Activated CD4-positive, alpha-beta memory T cell treated with anti-CD3 and anti-CD28 coated beads, Interleukin-2, amount 10 ng/mL, durations not matched to agents 7 days and 5 days (primary cell): ENCODE measurements around the gene ADGRL2. TPM values are rescaled to one million over a fixed set of nuclear protein-coding genes. Genes with fewer than 3 reads are reported as not detected.

Source experiments
- CTCF ChIA-PET: fragments of 350-600 bp; sonication (Branson Sonifier 250); formaldehyde crosslinking; loops from one replicate; lab custom pipeline; 2021; ENCODE audit warnings: antibody characterized with exemption, inconsistent platforms; lab: Charles Lee
- POLR2A ChIA-PET: fragments of 350-600 bp; sonication (Branson Sonifier 250); formaldehyde crosslinking; loops from one replicate; lab custom pipeline; 2021; ENCODE audit warnings: antibody characterized with exemption; lab: Charles Lee
- DNase-seq: peaks from one replicate; pipeline ENCODE4 v3.0.0-alpha.2; 2020
- H3K27ac Mint-ChIP-seq: one replicate; pipeline ENCODE4 v1.8.0; 2021; ENCODE audit warnings: mild to moderate bottlenecking, mixed read lengths
- H3K27me3 Mint-ChIP-seq: one replicate; pipeline ENCODE4 v1.8.0; 2021; ENCODE audit warnings: mixed read lengths
- H3K36me3 Mint-ChIP-seq: one replicate; pipeline ENCODE4 v1.8.0; 2021; ENCODE audit warnings: low read depth, mixed read lengths
- H3K4me1 Mint-ChIP-seq: one replicate; pipeline ENCODE4 v1.8.0; 2021; ENCODE audit warnings: mixed read lengths
- H3K4me3 Mint-ChIP-seq: one replicate; pipeline ENCODE4 v1.8.0; 2021; ENCODE audit warnings: mild to moderate bottlenecking, mixed read lengths
- H3K9me3 Mint-ChIP-seq: one replicate; pipeline ENCODE4 v1.8.0; 2021; ENCODE audit warnings: mixed read lengths
- total RNA-seq, 2 experiments: library from RNA; stranded (reverse); gene quantifications; one replicate each; pipeline ENCODE4 v1.2.3, GENCODE V29; 2021

Gene ADGRL2
- total RNA-seq, 2 experiments from 2014 or later = not detected

GRCh38 chr1:81954534-81955020, 153.8 kb downstream of the ADGRL2 start:
- no peak for DNase-seq
- Mint-ChIP-seq H3K9me3 (peaks cover 3% of the 10 kb centered on the region), H3K4me1 (no peaks in the 10 kb centered on the region), H3K27me3 (no peaks in the 10 kb centered on the region), H3K4me3 (no peak overlapping the region), H3K36me3 (no peaks in the 10 kb centered on the region), H3K27ac (no peak overlapping the region)
- POLR2A ChIA-PET = no interaction called here
- CTCF ChIA-PET = no interaction called here

GRCh38 chr1:81967951-81968350, 167.2 kb downstream of the ADGRL2 start:
- Mint-ChIP-seq H3K36me3 (no peaks in the 10 kb centered on the region), H3K4me1 (no peaks in the 10 kb centered on the region), H3K9me3 (no peaks in the 10 kb centered on the region), H3K27ac (no peak overlapping the region), H3K27me3 (no peaks in the 10 kb centered on the region), H3K4me3 (no peak overlapping the region)
- no peak for DNase-seq
- POLR2A ChIA-PET = no interaction called here
- CTCF ChIA-PET = no interaction called here

DNA sequence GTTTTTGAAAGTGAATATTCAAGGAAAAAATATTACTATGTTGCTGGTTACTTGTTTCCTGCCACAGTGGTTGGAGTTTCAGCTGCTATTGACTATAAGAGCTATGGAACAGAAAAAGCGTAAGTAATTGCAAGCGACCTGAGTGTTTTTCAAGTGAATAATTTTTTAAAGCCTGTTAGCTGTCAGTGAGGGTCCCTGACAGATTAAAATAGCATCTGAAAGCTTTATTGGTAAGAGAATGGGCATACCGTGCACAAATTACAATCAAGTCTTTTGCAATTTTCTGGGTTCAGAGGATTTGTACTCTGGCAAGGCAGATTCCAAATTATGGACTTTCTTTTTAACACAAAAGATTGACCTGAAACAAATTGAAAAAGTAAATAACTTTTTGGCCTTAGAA, 169.7 kb downstream of the ADGRL2 start:
- CTCF ChIA-PET = no interaction called here
- H3K36me3 Mint-ChIP-seq = no peaks in the 10 kb centered on the region
- H3K27ac Mint-ChIP-seq = no peak overlapping the region
- H3K4me3 Mint-ChIP-seq = no peak overlapping the region
- no peak for DNase-seq
- H3K4me1 Mint-ChIP-seq = no peaks in the 10 kb centered on the region
- H3K9me3 Mint-ChIP-seq = no peaks in the 10 kb centered on the region
- POLR2A ChIA-PET = no interaction called here
- H3K27me3 Mint-ChIP-seq = no peaks in the 10 kb centered on the region

DNA sequence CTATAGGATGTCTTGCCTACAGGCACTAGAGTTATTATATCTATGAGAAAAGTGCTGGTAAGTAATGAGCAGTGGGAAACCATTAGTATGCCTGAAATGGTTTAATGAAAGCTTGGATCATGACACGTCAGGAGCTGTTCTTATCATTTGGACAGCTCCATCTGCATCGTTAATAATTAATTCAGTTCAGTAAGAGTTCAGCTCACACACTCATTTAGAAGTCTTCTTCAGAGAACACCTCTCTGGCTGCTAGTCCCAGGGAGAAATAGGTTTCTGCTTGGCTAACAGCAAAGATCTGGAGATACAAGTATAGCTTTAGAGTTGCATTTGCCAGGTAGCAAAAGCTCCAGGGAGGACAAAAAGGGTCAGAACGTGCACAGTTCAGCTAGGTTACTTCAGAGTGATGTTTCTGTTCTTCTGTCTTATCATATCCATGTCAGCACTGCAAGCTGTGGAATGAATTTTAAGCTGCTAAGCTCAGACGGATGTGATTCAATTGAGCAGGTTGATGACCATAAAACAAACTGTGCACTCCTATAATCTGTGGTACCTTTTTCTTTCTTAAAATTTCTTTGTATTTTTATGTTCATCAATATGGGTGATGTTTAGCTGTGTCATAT, 173.6 kb downstream of the ADGRL2 start:
- ChIA-PET POLR2A (no interaction called here), CTCF (no interaction called here)
- no peak for DNase-seq
- Mint-ChIP-seq H3K4me1 (no peaks in the 10 kb centered on the region), H3K27me3 (no peaks in the 10 kb centered on the region), H3K4me3 (no peak overlapping the region), H3K27ac (no peak overlapping the region), H3K9me3 (no peaks in the 10 kb centered on the region), H3K36me3 (no peaks in the 10 kb centered on the region)

DNA sequence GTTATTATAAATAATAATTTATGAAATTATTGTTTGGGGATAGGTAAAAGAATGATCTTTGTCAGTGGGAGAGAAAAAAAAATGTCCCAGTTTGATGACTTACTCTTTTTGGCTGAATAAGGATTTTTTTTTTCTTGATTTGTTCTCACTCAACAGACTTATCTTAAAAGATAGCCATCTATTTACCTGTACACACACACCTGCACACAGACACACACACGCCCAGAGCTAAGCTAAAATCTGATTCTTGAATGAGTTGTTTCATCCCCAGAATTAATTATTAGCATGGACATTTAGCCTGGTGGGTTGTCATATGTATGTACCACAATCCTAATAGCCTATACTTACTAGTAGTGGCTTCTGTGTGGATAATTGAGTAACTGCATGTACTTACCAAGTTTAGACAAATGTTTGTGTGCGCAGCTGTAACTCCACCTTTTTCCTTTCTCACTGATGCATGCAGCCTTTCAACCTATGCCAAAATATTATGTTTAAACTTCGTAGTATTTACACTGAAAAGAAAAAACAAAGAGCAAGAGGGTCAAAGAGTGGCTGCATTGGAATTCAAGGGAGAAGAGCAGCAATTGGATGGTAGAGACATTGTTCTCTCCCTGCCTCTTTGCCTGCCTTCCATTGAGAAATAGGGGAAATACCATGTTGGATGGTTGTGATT, 174.3 kb downstream of the ADGRL2 start:
- H3K27me3 Mint-ChIP-seq = no peaks in the 10 kb centered on the region
- no peaks in the 10 kb centered on the region for H3K4me1 Mint-ChIP-seq
- no peaks in the 10 kb centered on the region for H3K9me3 Mint-ChIP-seq
- no peaks in the 10 kb centered on the region for H3K36me3 Mint-ChIP-seq
- H3K27ac Mint-ChIP-seq = no peak overlapping the region
- DNase-seq = no peak
- POLR2A ChIA-PET = no interaction called here
- CTCF ChIA-PET = no interaction called here
- H3K4me3 Mint-ChIP-seq = no peak overlapping the region

GRCh38 chr1:81976539-81976938, 175.8 kb downstream of the ADGRL2 start:
- ChIA-PET POLR2A (no interaction called here), CTCF (no interaction called here)
- Mint-ChIP-seq H3K4me3 (no peak overlapping the region), H3K9me3 (no peaks in the 10 kb centered on the region), H3K4me1 (no peaks in the 10 kb centered on the region), H3K27me3 (no peaks in the 10 kb centered on the region), H3K27ac (no peak overlapping the region), H3K36me3 (no peaks in the 10 kb centered on the region)
- no peak for DNase-seq

DNA sequence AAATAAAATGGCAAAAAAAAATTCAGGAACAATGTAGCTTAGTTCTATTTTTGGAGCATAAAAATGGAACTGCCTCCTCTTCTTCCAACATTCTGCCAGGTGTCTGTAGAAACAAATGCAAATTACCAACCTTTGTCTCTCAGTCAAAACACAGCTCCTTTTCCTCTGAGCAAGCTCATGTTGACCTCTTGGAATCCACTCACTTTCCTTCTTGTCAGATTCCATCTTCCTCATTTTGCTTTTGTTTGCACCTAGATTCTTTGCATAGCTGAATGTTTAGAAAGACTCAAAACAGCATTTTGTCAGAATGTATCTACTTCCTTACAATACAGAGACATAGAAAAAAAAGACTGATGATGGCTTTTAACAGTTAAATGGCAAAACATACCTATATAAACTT, 178.2 kb downstream of the ADGRL2 start:
- no peaks in the 10 kb centered on the region for H3K27me3 Mint-ChIP-seq
- ChIA-PET POLR2A (no interaction called here), CTCF (no interaction called here)
- H3K36me3 Mint-ChIP-seq = no peaks in the 10 kb centered on the region
- H3K4me3 Mint-ChIP-seq = no peak overlapping the region
- no peak for DNase-seq
- H3K9me3 Mint-ChIP-seq = no peaks in the 10 kb centered on the region
- no peaks in the 10 kb centered on the region for H3K4me1 Mint-ChIP-seq
- H3K27ac Mint-ChIP-seq = no peak overlapping the region

DNA sequence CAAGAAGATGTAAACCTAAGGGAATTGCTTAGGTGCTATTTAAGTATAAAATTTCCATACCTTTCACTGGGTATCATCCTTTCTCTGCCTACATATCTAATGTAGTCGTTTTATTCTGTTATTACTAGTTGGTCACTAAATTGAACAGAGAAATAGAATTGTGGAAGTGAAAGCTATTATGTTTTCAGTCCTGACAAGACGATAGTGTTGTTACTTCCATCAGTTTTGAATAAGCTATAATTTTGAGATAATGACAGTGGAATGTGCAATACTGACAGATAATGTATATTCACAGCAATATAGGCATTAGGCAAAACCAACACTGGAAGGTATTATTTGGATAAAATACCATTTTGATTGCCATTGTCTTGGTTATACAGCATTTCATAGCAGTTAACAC, 181.8 kb downstream of the ADGRL2 start:
- POLR2A ChIA-PET = no interaction called here
- no peak overlapping the region for H3K4me3 Mint-ChIP-seq
- no peaks in the 10 kb centered on the region for H3K4me1 Mint-ChIP-seq
- no peaks in the 10 kb centered on the region for H3K9me3 Mint-ChIP-seq
- DNase-seq = no peak
- H3K36me3 Mint-ChIP-seq = no peaks in the 10 kb centered on the region
- H3K27me3 Mint-ChIP-seq = no peaks in the 10 kb centered on the region
- no peak overlapping the region for H3K27ac Mint-ChIP-seq
- CTCF ChIA-PET = no interaction called here

DNA sequence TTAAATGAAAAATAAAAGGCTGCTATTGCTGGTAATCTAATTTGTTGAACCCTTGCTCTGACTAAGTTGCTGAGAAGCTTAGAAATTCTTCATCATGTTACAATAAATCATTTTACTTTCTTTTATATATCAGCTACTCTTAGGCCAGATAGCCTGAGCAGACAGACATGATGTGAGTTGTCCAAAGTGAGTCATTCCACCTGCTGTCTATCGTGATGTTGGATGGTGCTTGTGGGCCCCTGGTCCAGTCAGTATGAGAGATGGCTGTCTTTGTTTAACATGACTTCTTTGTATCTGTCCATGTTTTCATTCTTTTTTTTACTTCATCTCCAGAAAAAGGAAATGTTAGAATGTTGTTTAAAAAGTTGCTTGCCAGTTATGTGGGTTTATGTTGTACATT, 188.8 kb downstream of the ADGRL2 start:
- H3K36me3 Mint-ChIP-seq = no peaks in the 10 kb centered on the region
- no peaks in the 10 kb centered on the region for H3K27me3 Mint-ChIP-seq
- ChIA-PET CTCF (no interaction called here), POLR2A (no interaction called here)
- DNase-seq = no peak
- H3K9me3 Mint-ChIP-seq = peaks cover 2% of the 10 kb centered on the region
- no peaks in the 10 kb centered on the region for H3K4me1 Mint-ChIP-seq
- no peak overlapping the region for H3K27ac Mint-ChIP-seq
- no peak overlapping the region for H3K4me3 Mint-ChIP-seq

DNA sequence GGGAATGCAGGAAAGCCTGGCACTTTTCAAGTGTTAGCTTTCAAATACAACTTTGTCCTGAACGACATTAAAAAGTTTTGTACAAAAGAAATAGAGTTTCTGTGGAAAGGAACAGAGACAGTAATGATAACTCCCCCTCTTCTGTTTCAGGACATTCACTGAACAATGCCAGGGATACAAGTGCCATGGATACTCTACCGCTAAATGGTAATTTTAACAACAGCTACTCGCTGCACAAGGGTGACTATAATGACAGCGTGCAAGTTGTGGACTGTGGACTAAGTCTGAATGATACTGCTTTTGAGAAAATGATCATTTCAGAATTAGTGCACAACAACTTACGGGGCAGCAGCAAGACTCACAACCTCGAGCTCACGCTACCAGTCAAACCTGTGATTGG, 189.5 kb downstream of the ADGRL2 start:
- no peak overlapping the region for H3K27ac Mint-ChIP-seq
- ChIA-PET POLR2A (no interaction called here), CTCF (no interaction called here)
- peaks cover 2% of the 10 kb centered on the region for H3K9me3 Mint-ChIP-seq
- no peaks in the 10 kb centered on the region for H3K27me3 Mint-ChIP-seq
- H3K36me3 Mint-ChIP-seq = no peaks in the 10 kb centered on the region
- no peak for DNase-seq
- H3K4me3 Mint-ChIP-seq = no peak overlapping the region
- no peaks in the 10 kb centered on the region for H3K4me1 Mint-ChIP-seq

- POLR2A ChIA-PET = no interaction called here
- Mint-ChIP-seq H3K4me3 (no peak overlapping the region), H3K27me3 (no peaks in the 10 kb centered on the region), H3K9me3 (no peaks in the 10 kb centered on the region), H3K4me1 (no peaks in the 10 kb centered on the region), H3K27ac (no peak overlapping the region), H3K36me3 (no peaks in the 10 kb centered on the region)
- CTCF ChIA-PET = no interaction called here
- no peak for DNase-seq
Measured at GRCh38 chr1:81998165-81998564, 197.4 kb downstream of the ADGRL2 start.

DNA sequence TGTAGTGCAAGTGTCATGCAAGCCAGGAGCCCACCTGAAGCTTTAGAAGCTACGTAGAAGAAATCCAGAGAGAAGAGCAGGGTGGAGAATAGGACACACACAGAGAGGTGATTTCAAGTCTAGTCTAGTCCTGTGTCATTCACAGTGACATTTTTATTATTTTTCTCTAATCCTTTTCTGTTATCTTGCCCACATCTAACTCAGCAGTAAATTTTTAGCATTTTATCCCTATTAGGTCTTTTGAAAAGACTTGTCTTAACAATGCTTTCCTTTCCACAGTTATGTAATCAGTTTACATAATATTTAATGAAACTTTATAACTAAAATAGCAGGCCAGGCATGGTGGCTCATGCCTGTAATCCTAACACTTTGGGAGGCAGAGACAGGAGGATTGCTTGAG, 198.6 kb downstream of the ADGRL2 start:
- no peaks in the 10 kb centered on the region for H3K4me1 Mint-ChIP-seq

GRCh38 chr1:82000221-82000620, 199.5 kb downstream of the ADGRL2 start:
- Mint-ChIP-seq H3K4me1 (no peaks in the 10 kb centered on the region), H3K9me3 (no peaks in the 10 kb centered on the region), H3K27ac (no peak overlapping the region), H3K27me3 (no peaks in the 10 kb centered on the region), H3K36me3 (no peaks in the 10 kb centered on the region), H3K4me3 (no peak overlapping the region)
- ChIA-PET POLR2A (no interaction called here), CTCF (no interaction called here)
- no peak for DNase-seq

More for the DNA sequence above, 198.6 kb downstream of the ADGRL2 start:
- H3K27me3 Mint-ChIP-seq = no peaks in the 10 kb centered on the region
- POLR2A ChIA-PET = no interaction called here
- no peaks in the 10 kb centered on the region for H3K36me3 Mint-ChIP-seq
- no peaks in the 10 kb centered on the region for H3K9me3 Mint-ChIP-seq
- CTCF ChIA-PET = no interaction called here
- no peak for DNase-seq
- no peak overlapping the region for H3K4me3 Mint-ChIP-seq
- H3K27ac Mint-ChIP-seq = no peak overlapping the region

- no peak overlapping the region for H3K4me3 Mint-ChIP-seq
- no peaks in the 10 kb centered on the region for H3K36me3 Mint-ChIP-seq
- H3K4me1 Mint-ChIP-seq = no peaks in the 10 kb centered on the region
- CTCF ChIA-PET = no interaction called here
- no peaks in the 10 kb centered on the region for H3K27me3 Mint-ChIP-seq
- no peaks in the 10 kb centered on the region for H3K9me3 Mint-ChIP-seq
- DNase-seq = no peak
- no peak overlapping the region for H3K27ac Mint-ChIP-seq
- POLR2A ChIA-PET = no interaction called here
Measured at GRCh38 chr1:82001345-82001744, 200.6 kb downstream of the ADGRL2 start.
